IPS-20b (cell line): ENCODE data around the gene KLHL26.
A peak's percentile ranks its signal among the peaks of the same experiment; 100 is the strongest.

ENCODE experiments used
- H3K27ac ChIP-seq: one replicate; pipeline ENCODE4 v1.5.1; 2013; ENCODE audit warnings: low read length
- H3K27me3 ChIP-seq: 2 replicates; pipeline ENCODE4 v1.6.1; 2013; ENCODE audit warnings: mild to moderate bottlenecking, low read length, inconsistent platforms; ENCODE audit not compliant: insufficient read depth
- H3K36me3 ChIP-seq: 2 replicates; pipeline ENCODE4 v1.6.1; 2013; ENCODE audit warnings: low read depth, mild to moderate bottlenecking, inconsistent platforms, low read length, moderate library complexity; ENCODE audit not compliant: insufficient read depth
- H3K4me1 ChIP-seq: 2 replicates; pipeline ENCODE4 v1.6.1; 2013; ENCODE audit warnings: mild to moderate bottlenecking, control low read depth, inconsistent platforms, low read length, moderate library complexity; ENCODE audit not compliant: insufficient read depth
- H3K4me3 ChIP-seq: 2 replicates; pipeline ENCODE4 v1.5.1; 2013; ENCODE audit warnings: mild to moderate bottlenecking, low read length, inconsistent platforms
- H3K9ac ChIP-seq: 2 replicates; pipeline ENCODE4 v1.6.1; 2013; ENCODE audit warnings: low read depth, mild to moderate bottlenecking, inconsistent platforms, low read length, moderate library complexity
- H3K9me3 ChIP-seq: 2 replicates; pipeline ENCODE4 v1.6.1; 2013; ENCODE audit warnings: mild to moderate bottlenecking, low read depth, low read length, inconsistent platforms; ENCODE audit not compliant: insufficient read depth

Gene KLHL26

GRCh38 chr19:18687740-18688465 is 51.1 kb downstream of the KLHL26 start:
- H3K27me3 ChIP-seq = peaks cover 2% of the 10 kb centered on the region; the same call in 1 of the 2 replicates
- H3K4me3 ChIP-seq = no peak overlapping the region
- H3K4me1 ChIP-seq = no peaks in the 10 kb centered on the region
- no peak overlapping the region for H3K27ac ChIP-seq
- no peak overlapping the region for H3K9ac ChIP-seq
- no peaks in the 10 kb centered on the region for H3K36me3 ChIP-seq
- no peaks in the 10 kb centered on the region for H3K9me3 ChIP-seq

DNA sequence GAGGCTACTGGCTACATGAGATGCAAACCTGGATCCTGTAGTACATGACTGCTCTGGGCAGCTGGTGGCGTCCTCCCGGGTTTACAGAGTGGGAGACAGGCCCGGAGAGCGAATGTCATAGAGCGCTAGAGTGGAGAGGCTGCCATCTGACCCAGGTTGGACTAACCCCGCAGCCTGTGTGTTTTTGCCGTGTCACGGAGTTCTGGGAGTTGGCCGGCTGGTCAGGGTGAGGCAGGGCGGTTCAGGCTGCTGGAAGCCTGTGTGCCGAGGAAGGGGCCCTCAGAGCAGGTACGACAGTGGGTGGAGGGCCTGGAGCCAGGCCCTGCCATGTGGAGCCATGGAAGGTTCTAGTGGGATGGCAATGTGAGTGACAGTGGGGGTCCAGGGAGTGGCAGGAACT is 59.2 kb downstream of the KLHL26 start:
- Histone ChIP-seq H3K27me3 (peaks cover 20% of the 10 kb centered on the region), H3K9me3 (no peaks in the 10 kb centered on the region), H3K4me1 (peaks cover 3% of the 10 kb centered on the region; the same call in 1 of the 2 replicates), H3K36me3 (no peaks in the 10 kb centered on the region), H3K27ac (no peak overlapping the region), H3K9ac (no peak overlapping the region), H3K4me3 (no peak overlapping the region)

DNA sequence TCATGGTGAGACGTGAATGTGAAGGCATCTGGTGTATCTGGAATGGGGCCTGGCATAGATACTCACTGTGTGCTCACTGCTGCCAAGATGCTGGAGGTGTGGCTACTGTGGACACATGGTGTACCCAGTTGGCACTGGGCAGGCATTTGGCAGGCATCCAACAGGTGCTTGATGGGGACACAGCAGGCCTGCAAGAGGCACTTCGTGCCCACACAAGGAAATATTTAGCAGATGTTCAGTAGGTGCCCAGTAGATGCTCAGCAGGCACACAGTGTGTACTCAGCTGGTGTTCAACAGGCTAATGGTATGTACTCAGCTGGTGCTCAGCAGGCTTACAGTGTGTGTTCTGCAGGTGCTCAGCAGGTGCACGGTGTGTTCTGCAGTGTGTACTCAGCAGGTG is 60.9 kb downstream of the KLHL26 start:
- no peak overlapping the region for H3K9ac ChIP-seq
- no peaks in the 10 kb centered on the region for H3K36me3 ChIP-seq
- no peaks in the 10 kb centered on the region for H3K9me3 ChIP-seq
- H3K4me1 ChIP-seq = peaks cover 3% of the 10 kb centered on the region; the same call in 1 of the 2 replicates
- no peak overlapping the region for H3K4me3 ChIP-seq
- peaks cover 20% of the 10 kb centered on the region for H3K27me3 ChIP-seq
- no peak overlapping the region for H3K27ac ChIP-seq

GRCh38 chr19:18698321-18699167 is 61.7 kb downstream of the KLHL26 start:
- Histone ChIP-seq H3K4me3 (no peak overlapping the region), H3K27ac (no peak overlapping the region), H3K36me3 (no peaks in the 10 kb centered on the region)

DNA sequence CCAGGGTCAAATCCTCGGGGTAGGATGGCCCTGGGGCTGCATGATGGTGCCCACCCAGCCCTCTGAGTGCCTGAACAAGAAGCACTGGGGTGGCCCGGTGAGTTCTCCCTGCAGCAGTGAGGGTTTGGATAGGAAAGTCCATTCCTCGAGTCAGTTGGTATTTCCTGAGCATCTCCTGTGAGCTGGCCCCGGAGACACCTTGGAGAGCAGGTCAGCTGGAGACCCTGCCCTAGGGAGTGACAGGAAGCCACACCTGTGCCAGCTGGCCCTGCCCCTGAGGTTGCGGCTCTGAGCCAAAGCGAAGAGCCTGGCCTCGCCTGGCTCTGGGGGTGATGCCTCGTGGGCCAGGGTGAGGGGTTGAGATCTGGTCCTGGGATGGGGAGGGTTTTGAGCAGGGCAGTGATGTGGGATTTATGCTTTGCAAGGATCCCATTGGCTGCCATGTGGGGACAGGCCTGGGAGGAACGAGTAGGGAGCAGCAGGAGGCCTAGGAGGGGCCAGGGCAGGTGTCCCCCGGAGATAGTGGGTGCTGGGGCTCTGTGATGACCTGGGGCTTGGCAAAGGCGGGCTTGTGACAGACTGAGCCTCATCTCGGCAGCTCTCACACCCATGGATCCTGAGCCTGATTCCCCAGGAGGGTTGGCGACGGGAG is 62.7 kb downstream of the KLHL26 start:
- Histone ChIP-seq H3K9ac (no peak overlapping the region), H3K36me3 (no peaks in the 10 kb centered on the region), H3K27ac (no peak overlapping the region), H3K4me1 (peaks cover 3% of the 10 kb centered on the region; the same call in 1 of the 2 replicates), H3K9me3 (no peaks in the 10 kb centered on the region), H3K4me3 (no peak overlapping the region), H3K27me3 (peaks cover 20% of the 10 kb centered on the region)

More at GRCh38 chr19:18698321-18699167, 61.7 kb downstream of the KLHL26 start:
- Histone ChIP-seq H3K9ac (no peak overlapping the region), H3K4me1 (peaks cover 3% of the 10 kb centered on the region; the same call in 1 of the 2 replicates), H3K27me3 (peaks cover 20% of the 10 kb centered on the region), H3K9me3 (no peaks in the 10 kb centered on the region)

DNA sequence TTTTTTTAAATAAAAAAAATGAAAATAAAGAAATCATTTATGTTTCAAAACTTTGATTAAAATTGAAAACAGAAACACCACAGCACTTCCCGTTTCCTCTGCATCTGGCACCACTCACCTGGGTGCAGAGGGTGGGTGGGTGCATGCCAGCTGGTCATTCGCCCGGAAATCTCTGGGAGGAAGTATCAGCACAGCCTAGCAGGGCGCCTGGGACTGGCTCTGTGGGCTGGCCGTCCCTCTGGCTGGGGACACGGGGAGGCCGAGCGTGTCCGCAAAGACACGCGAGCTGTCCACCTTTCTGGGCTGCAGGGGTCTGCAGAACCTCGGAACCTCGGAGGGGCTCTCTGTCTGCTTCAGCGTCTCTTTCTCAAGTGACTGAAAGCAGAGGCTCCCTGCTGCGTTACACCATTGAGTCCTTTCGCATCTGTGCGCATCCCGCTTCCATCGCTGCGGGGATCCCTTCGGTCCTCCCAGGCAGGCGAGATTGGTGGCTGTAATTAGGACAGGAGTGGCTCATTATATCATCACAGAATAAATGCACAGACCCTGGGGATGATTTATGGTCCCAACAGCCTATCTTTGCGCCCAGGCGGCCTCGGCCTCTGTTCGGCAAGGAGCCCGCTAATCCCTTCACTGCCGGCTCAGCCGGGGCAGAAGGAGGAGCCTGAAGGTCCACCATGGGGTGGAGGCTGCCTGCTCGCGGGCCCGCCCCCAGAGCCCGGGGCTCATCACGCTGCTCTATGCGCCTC is 63.8 kb downstream of the KLHL26 start:
- peaks cover 20% of the 10 kb centered on the region for H3K27me3 ChIP-seq
- H3K4me3 ChIP-seq = peak overlapping the region; percentile 60
- H3K9ac ChIP-seq = no peak overlapping the region
- H3K9me3 ChIP-seq = no peaks in the 10 kb centered on the region
- H3K27ac ChIP-seq = no peak overlapping the region
- H3K36me3 ChIP-seq = no peaks in the 10 kb centered on the region
- peaks cover 3% of the 10 kb centered on the region; the same call in 1 of the 2 replicates for H3K4me1 ChIP-seq

DNA sequence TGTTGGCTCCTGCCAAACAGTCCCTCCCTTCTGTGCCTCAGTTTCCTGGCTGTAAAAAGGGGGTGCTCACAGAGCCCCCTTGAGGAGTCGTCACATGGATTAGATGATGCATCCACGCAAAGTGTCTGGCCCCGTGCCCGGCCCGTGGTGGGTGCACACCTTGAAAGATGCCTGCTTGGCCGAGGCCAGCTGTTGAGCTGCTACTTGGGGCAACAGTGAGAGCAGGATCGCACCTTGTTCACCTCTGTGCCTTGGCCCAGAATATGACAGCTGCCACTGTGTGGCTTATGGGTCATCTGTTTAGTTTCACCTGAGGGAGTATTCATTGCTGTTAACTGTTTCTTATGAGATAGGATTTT is 64.4 kb downstream of the KLHL26 start:
- peaks cover 3% of the 10 kb centered on the region; the same call in 1 of the 2 replicates for H3K4me1 ChIP-seq
- peak overlapping the region; percentile 60; the same call in 1 of the 2 replicates for H3K4me3 ChIP-seq
- no peak overlapping the region for H3K9ac ChIP-seq
- H3K27ac ChIP-seq = no peak overlapping the region
- no peaks in the 10 kb centered on the region for H3K9me3 ChIP-seq
- peaks cover 20% of the 10 kb centered on the region for H3K27me3 ChIP-seq
- no peaks in the 10 kb centered on the region for H3K36me3 ChIP-seq

GRCh38 chr19:18704054-18704453 is 67.2 kb downstream of the KLHL26 start:
- Histone ChIP-seq H3K4me1 (peaks cover 3% of the 10 kb centered on the region; the same call in 1 of the 2 replicates), H3K27me3 (peaks cover 15% of the 10 kb centered on the region), H3K36me3 (no peaks in the 10 kb centered on the region), H3K9me3 (no peaks in the 10 kb centered on the region), H3K4me3 (no peak overlapping the region), H3K9ac (no peak overlapping the region), H3K27ac (no peak overlapping the region)

DNA sequence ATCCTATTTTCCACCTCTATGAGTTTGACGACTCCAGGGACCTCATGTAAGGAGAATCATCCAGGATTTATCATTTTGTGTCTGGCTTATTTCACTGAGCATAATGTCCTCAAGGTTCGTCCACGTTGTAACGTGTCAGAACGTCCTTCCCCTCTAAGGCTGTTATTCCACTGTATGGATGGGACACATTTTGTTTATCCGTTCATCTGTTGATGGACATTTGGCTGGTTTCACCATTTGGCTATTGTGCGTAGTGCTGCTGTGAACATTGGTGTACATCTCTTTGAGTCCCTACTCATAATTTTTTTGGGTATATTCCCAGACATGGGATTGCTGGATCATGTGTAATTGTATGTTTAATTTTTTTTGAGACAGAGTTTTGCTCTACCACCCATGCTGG is 68.1 kb downstream of the KLHL26 start:
- Histone ChIP-seq H3K9ac (no peak overlapping the region), H3K4me3 (no peak overlapping the region), H3K9me3 (no peaks in the 10 kb centered on the region), H3K27me3 (peaks cover 6% of the 10 kb centered on the region), H3K27ac (no peak overlapping the region), H3K36me3 (no peaks in the 10 kb centered on the region), H3K4me1 (peaks cover 3% of the 10 kb centered on the region; the same call in 1 of the 2 replicates)

DNA sequence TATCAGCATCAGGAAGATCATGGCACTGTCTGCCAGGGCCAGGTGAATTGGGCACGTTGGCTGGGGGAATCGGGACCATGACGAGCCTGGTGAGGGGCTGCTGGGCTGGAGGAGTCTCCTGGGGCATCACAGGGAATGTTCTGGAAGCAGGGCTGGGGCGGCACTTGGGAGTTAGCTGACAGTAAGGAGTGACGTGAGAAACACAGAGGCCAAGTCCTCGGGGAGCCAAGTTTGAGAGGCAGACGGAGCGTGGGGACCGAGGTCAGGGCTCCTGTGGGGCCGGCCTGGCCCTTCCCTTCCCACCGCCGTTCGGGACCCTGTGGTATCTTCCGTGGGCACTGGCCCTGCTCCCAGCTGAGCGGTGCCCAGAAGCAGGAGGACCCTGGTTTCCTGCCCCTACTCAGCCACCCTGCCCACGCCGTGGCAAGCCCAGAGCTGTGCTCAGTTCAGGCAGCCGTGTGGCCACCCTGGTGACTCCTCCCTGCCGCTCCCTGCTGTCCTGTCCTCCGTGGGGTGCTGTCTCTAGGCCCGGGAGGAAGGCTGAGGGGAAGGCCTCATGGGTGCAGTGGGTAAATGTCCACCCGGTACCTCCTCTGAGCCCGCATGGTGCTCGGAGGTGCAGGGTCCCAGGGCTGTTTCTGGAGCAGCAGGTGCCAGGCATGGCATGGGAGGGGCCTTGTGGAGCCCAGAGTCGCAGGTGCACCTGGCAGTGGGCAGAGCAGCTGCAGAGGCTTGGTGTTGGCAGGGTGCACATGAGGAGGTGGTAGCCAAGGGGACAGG is 71.8 kb downstream of the KLHL26 start:
- Histone ChIP-seq H3K9me3 (no peaks in the 10 kb centered on the region), H3K36me3 (no peaks in the 10 kb centered on the region), H3K27ac (no peak overlapping the region), H3K4me1 (no peaks in the 10 kb centered on the region), H3K4me3 (no peak overlapping the region), H3K27me3 (no peaks in the 10 kb centered on the region), H3K9ac (no peak overlapping the region)
